Measurements from ENCODE around the gene ENDOG.
"Not testable (repeated sequence)": the region's sequence is repeated elsewhere in the genome, so short reads cannot be mapped to it uniquely, and the experiment has no call there.

ENDOG gene

DNA sequence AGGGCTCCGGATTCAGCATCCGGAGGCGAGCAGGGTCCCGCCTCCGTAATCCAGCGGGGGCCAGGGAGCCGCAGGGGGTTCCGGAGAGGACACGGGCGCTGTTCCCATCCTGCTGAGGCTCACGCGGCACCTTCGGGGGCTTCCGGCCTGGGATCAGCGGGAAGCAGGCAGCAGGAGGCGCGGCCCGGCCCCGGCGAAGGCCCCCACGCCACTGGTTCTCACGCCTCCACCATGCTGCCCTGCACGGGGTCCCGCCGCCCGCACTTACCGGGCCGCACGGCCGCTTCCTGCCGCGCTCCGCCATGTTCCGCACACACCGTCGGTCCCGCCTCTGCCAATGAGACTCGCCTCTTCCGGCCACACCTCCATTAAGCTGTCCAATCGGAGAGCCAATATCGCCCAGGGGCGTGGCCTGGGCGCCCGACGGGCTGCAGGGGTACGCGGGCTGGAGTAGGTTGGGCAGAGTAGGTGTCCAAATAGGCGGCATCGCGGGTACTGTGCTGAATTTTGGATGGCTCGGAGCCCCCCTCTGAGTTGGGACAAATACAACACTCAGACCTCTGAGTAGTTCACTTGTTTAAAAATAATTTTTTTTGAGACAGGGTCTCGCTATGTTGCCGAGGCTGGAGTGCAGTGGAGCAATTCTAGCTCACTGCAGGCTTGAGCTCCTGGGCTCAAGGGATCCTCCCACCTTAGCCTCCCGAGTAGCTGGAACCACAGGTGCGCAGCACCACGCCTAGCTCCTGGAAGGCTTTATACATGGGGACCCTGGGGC, 11.4 kb downstream of the ENDOG start, which contains the start of gene SPOUT1:
SPOUT1 (minus strand) TSS at position 318 of the 775 bp plus-strand sequence; CDS start at position 304, 14 bp downstream.
- peak; percentile 99 for DNase-seq

DNA sequence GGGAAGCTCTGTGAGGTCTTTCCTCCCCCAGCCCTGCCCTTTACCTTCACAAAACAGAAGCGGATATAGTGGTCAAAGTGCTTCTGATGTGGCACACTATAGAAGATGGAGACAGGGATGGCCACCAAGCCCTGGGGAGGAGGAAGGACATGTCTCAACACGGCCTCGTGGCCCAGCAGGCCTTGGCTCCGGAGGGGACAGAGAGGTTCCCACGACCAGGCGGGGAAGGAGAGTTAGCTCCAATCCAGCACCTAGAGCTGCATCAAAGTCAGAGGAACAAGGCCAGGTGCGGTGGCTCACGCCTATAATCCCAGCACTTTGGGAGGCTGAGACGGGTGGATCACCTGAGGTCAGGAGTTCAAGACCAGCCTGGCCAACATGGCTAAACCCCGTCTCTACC, 15.4 kb downstream of the ENDOG start:
- no peak for DNase-seq

DNA sequence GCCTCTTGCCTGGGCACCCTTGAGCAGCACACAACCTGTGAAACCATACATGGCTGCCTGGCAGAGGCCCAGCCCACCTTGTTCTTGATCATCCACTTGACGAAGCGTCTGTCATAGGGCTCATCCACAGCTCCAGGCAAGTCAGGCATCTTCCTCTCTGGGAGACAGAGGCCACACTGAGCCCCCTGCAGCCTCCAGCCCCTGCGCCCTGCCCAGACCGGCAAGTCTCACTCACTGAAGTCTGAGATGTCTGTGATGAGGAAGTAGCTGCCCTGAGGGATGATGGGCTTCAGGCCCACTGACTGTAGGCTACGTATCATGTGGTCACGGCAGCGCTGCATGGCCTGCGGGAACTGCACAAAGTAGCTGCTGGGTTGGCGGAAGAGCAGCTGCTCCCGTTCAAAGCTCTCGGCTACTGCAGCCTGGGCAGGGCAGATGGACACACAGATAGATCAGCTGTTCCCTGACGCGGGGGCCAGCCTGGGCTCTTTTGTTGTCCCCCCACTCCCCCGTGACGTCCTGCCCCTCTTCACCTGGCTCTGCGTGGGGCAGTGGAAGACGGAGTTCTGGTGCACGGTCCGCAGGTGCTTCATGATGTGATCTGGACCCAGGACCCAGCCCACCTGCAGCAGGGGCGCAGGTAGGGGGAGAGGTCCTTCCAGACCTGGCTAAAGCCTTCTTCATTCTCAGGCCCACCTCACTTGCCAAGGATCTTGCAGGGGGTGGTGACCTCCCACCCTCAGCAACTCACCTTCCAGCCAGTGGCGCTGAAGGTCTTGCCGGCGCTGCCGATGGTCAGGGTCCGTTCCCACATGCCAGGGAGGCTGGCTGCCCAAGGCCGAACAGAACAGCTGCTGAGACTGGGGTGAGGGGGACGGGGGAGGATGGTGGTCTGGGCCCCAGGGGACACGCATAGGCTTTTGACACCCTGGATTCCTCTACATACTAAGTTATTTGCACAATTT, 17.2 kb downstream of the ENDOG start:
- DNase-seq: no peak

DNA sequence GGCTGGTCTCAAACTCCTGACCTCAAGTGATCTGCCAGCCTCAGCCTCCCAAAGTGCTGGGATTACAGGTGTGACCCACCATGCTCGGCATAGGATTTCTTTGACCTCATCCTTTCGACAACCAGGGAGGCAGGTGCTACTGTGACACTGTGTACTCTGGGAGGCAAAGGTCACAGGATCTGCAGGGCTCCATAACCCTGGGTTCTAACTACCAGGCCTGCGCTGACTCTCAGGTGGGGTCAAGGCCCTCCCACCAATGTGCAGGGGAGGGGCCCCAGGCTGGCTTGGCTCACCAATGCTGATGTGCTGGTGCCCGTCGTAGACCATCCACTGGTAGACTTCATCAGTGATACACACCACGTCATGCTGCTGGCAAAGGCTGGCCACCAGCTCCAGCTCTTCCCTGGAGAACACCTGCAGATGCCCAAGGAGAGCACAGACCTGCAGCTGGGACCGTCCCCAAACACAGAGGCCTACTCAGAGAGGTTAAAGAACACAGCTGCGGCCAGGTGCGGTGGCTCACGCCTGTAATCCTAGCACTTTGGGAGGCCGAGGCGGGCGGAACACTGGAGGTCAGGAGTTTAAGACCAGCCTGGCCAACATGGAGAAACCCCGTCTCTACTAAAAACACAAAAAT, 18.3 kb downstream of the ENDOG start:
- no peak for DNase-seq

DNA sequence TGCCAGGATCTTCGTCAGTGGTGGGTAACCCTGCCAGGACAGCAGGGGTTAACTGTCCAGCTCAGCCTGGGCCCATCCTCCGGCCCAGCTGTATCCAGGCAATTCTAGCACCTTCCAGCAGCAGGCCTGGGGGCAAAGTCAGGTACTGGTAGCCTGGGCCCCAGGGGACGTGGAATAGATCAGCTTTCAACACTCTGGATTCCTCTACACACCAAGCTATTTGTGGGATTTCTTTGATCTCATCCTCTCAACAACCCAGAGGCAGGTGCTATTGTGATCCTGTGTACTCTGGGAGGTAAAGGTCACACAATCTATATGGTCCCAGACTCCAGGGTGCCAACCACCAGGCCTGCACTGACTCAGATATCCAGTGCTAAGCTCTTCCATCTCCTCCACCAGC, 20.0 kb downstream of the ENDOG start:
- no peak for DNase-seq

GRCh38 chr9:128840524-128840923, 22.2 kb downstream of the ENDOG start:
- no peak for DNase-seq

- no peak for DNase-seq
Measured at GRCh38 chr9:128841694-128842492, 23.6 kb downstream of the ENDOG start.

GRCh38 chr9:128843171-128843570, 24.9 kb downstream of the ENDOG start:
- DNase-seq: not testable (repeated sequence)

DNA sequence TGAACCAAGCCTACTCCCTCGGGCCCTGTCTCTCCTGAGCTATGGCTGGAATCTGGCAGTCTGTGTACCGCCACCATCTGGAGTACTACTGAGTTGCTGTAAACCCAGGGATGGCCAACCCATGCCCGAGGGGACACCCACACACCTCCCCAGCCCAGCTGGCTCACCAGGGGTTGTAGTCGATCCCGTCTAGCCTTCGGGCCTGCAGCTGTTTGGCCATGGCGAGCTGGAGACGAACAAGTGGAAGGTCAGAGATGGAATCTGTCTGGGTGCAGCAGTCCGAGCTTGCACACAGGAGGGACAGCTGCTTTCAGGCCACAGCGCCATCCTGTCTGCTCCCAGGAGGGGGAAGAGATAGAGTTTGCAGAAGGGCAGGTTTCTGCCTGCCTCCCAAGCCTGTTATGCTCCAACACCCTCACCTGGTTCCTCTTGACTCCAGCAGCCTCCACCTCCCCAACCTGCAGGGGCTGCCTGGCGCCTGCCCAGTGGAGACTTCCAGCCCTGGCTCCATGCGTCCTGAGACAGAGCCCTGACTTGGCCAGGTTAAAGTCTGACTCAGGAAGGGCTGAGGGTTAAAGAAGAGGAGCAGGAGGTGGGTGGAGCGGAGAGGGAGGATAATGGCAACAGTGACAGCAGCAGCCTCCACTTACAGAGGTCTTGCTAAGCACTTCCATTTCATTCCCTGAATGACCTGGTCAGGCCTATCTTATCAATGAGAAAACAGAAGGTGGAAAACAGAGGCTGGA, 27.1 kb downstream of the ENDOG start:
- DNase-seq: no peak

- DNase-seq: no peak
Measured at GRCh38 chr9:128846680-128847030, 28.4 kb downstream of the ENDOG start.

- DNase-seq: no peak
Measured at GRCh38 chr9:128847803-128848202, 29.5 kb downstream of the ENDOG start.

DNA sequence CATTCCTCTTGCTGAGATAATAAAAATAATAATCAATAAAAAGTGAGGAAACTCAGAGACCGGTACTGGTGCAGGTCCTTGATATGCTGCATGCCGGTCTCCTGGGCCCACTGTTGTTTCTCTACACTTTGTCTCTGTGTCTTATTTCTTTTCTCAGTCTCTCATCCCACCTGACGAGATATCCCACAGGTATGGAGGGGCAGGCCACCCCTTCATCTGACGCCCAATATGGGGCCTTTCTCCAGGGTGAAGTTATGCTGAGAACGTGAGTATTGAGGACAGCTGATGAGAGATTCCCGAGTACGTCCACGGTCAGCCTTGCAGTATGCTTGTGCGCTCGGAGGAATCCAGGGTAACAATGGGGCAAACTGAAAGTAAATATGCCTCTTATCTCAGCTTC, 32.7 kb downstream of the ENDOG start:
- not testable (repeated sequence) for DNase-seq

- DNase-seq: peak; percentile 63
Measured at GRCh38 chr9:128851779-128852600, 33.7 kb downstream of the ENDOG start.

GRCh38 chr9:128852646-128853045, 34.3 kb downstream of the ENDOG start:
- DNase-seq: not testable (repeated sequence)

DNA sequence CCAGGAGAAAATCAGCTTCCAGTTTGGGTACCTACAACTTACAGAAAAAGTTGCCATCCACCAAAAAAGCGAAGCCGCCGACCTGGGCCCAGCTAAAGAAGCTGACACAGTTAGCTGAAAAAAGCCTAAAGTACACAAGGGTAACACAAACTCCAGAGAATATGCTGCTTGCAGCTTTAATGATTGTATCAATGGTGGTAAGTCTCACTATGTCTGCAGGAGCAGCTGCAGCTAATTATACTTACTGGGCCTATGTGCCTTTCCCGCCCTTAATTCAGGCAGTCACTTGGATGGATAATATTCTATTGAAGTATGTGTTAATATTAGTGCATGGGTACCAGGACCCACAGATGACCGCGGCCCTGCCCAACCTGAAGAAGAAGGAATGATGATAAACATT, 36.2 kb downstream of the ENDOG start:
- not testable (repeated sequence) for DNase-seq

GRCh38 chr9:128858476-128858875, 40.2 kb downstream of the ENDOG start:
- not testable (repeated sequence) for DNase-seq

- DNase-seq: no peak
Measured at GRCh38 chr9:128860937-128861336, 42.6 kb downstream of the ENDOG start.

DNA sequence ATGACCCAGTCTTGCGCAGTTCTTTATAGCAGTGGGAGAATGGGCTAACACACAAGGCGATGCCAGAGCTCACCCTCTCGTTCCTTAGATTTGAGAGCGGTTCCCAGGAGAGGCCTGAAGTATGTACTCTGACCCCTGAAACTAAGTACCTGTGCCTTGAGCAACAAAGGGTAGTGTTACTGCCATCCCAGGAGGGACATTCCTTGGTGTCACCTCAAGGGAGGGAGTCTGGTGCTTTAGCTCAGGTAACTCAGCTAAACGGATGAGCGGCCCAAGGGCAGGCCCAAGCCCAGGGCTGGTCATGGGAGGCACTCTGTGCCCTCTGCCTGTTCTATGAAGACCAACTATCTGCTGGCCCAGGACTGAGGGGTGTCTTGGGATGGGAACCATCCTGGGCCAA, 43.2 kb downstream of the ENDOG start:
- DNase-seq: no peak

DNA sequence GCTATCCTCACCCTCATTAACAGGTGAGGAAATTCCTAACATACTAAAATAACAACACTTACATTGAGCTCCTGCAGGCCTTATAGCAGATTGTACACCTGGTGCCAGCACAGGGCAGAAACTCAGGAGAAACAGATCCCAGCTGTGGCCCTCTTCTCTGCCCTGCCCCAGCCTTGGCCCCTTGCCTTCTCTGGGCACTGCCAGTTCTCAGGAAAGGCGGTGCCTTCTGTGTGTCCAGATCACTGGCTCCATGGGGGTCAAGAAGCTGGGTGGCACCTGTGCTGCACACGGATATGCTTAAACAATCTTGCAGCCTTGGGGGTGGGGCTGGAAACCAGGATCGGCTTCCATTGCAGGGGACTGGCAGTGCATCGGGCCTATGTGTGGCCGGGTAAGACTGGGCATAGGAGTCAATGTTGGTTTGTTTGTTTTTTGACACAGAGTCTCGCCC, 44.1 kb downstream of the ENDOG start:
- no peak for DNase-seq

DNA sequence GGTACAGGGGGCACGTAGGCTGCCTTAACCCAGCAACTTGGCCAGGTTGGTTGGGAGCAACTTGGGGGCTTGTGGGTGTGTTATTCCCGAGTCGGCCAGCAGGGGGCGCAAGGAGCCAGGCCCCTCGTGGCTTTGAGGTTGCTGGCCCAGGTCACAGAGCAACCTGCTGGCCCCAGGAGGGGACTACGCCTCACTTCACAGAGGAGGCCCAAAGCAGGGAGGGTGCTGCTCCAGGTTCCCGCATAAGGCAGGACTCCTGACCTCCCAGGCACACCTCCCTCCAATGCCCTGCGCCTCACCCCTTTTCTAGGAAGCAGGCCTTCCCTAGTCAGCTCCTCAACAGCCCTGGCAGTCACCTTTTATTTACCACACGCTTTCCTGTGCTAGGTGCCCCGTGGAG, 45.3 kb downstream of the ENDOG start:
- peak; percentile 85 for DNase-seq

Data from RPMI8226 (cell line).